Stimulated activated CD4-positive, alpha-beta T cell treated with anti-CD3 and anti-CD28 coated beads, Interleukin-15, amount 100 ng/mL, for 24 hours (primary cell): ENCODE measurements around the gene CAVIN4.

ENCODE experiments used
- DNase-seq: peaks from one replicate; pipeline ENCODE4 v3.0.0-alpha.2; 2020

Gene CAVIN4

GRCh38 chr9:100577776-100578448 lies at the start of gene CAVIN4:
CAVIN4 (plus strand) TSS chr9:100578079; CDS start chr9:100578144, 65 bp downstream.
- DNase-seq: no peak

GRCh38 chr9:100534401-100534800 lies 43.5 kb upstream of the CAVIN4 start:
- no peak for DNase-seq

- DNase-seq: no peak
These were observed 37.6 kb upstream of the CAVIN4 start for GRCh38 chr9:100540327-100540726.

GRCh38 chr9:100549048-100549447 lies 28.8 kb upstream of the CAVIN4 start:
- no peak for DNase-seq

- no peak for DNase-seq
These were observed 22.9 kb upstream of the CAVIN4 start for GRCh38 chr9:100554935-100555401.

- no peak for DNase-seq
These were observed 22.4 kb upstream of the CAVIN4 start for GRCh38 chr9:100555471-100555870.

- no peak for DNase-seq
These were observed 20.8 kb upstream of the CAVIN4 start for GRCh38 chr9:100557053-100557452.

- DNase-seq: no peak
These were observed 16.6 kb upstream of the CAVIN4 start for GRCh38 chr9:100561256-100561655.

- no peak for DNase-seq
These were observed 10.0 kb upstream of the CAVIN4 start for GRCh38 chr9:100567856-100568255.

- no peak for DNase-seq
These were observed 4.1 kb upstream of the CAVIN4 start for GRCh38 chr9:100573655-100574260.

GRCh38 chr9:100575006-100575405 lies 2.9 kb upstream of the CAVIN4 start:
- DNase-seq: no peak

GRCh38 chr9:100575765-100576386 lies 2.0 kb upstream of the CAVIN4 start:
- DNase-seq: no peak

- no peak for DNase-seq
These were observed 731 bp downstream of the CAVIN4 start for GRCh38 chr9:100578610-100579009.

GRCh38 chr9:100579665-100580064 lies 1.8 kb downstream of the CAVIN4 start:
- no peak for DNase-seq

GRCh38 chr9:100580257-100580656 lies 2.4 kb downstream of the CAVIN4 start:
- DNase-seq: no peak

GRCh38 chr9:100581081-100581480 lies 3.2 kb downstream of the CAVIN4 start:
- no peak for DNase-seq

- DNase-seq: no peak
These were observed 3.8 kb downstream of the CAVIN4 start for GRCh38 chr9:100581661-100582060.

- DNase-seq: no peak
These were observed 5.3 kb downstream of the CAVIN4 start for GRCh38 chr9:100583014-100583802.

GRCh38 chr9:100584951-100585350 lies 7.1 kb downstream of the CAVIN4 start:
- no peak for DNase-seq

- DNase-seq: no peak
These were observed 8.2 kb downstream of the CAVIN4 start for GRCh38 chr9:100586093-100586492.

- DNase-seq: no peak
These were observed 9.5 kb downstream of the CAVIN4 start for GRCh38 chr9:100587375-100587774.

- DNase-seq: no peak
These were observed 11.7 kb downstream of the CAVIN4 start for GRCh38 chr9:100589582-100589981.

- no peak for DNase-seq
These were observed 12.6 kb downstream of the CAVIN4 start for GRCh38 chr9:100590481-100590880.
